22Rv1 (cell line): ENCODE data around the gene CORO6.

Source experiments
- ZFX ChIP-seq: fragments of 450-650 bp; IDR thresholded peaks from 2 replicates; pipeline ENCODE4 v1.6.1; 2017; ENCODE audit warnings: antibody characterized with exemption, borderline replicate concordance
- TF ChIP-seq, protein P1 (sequence below): fragments of 450-650 bp; IDR thresholded peaks from 2 replicates; pipeline ENCODE4 v1.5.1; 2017; ENCODE audit warnings: mild to moderate bottlenecking

DNA sequence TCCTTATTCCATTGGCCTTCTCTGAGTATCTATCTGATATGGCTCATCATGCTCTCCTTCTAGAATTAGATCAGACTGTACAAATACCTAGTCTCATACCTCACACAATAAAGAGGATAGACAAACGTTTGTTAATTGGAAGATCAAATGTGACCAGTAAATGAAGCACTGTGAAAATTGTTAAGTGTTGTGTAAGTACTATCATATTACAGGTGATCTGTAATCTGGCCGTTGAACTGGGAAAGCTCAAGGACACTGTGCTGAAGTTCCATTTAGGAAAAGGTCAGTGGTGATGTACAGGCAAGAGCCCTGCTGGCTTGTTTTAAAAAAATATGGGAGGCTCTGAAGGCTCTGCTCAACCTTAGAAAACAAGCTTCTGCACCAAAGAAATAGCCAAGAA, 38.5 kb upstream of the CORO6 start:
- TF ChIP-seq, protein P1, sequence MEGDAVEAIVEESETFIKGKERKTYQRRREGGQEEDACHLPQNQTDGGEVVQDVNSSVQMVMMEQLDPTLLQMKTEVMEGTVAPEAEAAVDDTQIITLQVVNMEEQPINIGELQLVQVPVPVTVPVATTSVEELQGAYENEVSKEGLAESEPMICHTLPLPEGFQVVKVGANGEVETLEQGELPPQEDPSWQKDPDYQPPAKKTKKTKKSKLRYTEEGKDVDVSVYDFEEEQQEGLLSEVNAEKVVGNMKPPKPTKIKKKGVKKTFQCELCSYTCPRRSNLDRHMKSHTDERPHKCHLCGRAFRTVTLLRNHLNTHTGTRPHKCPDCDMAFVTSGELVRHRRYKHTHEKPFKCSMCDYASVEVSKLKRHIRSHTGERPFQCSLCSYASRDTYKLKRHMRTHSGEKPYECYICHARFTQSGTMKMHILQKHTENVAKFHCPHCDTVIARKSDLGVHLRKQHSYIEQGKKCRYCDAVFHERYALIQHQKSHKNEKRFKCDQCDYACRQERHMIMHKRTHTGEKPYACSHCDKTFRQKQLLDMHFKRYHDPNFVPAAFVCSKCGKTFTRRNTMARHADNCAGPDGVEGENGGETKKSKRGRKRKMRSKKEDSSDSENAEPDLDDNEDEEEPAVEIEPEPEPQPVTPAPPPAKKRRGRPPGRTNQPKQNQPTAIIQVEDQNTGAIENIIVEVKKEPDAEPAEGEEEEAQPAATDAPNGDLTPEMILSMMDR: no peak
- TF ChIP-seq ZFX: no peak
